Gastroesophageal sphincter (tissue), 3 donors: ENCODE measurements around the gene CDH4.

ENCODE experiments used
- CTCF ChIP-seq, 4 experiments: fragments of 200-600 bp in 2 of 4; fragments of 450-650 bp in 2 of 4; sonication (generic) in 1 of 4; IDR thresholded peaks; one replicate each; pipeline ENCODE4 v1.5.1; 2017 to 2019; ENCODE audit warnings: antibody characterized with exemption in 4 of 4, mild to moderate bottlenecking in 2 of 4, moderate library complexity in 2 of 4
- EP300 ChIP-seq: sonication (generic); formaldehyde crosslinking; IDR thresholded peaks from one replicate; pipeline ENCODE4 v1.6.1; 2017; ENCODE audit warnings: antibody characterized with exemption, mild to moderate bottlenecking
- POLR2A ChIP-seq, 2 donors: fragments of 450-650 bp; IDR thresholded peaks; one replicate each; pipeline ENCODE4 v1.6.1; 2017; ENCODE audit warnings: antibody characterized with exemption in 2 of 2, mild to moderate bottlenecking in 2 of 2, moderate library complexity in 1 of 2

- TF ChIP-seq CTCF (IDR thresholded peaks at IDR 0.05), result no peak
- TF ChIP-seq POLR2A (IDR thresholded peaks at IDR 0.05), result no peak
- TF ChIP-seq EP300, result no peak
Measured at GRCh38 chr20:61575151-61575937, 323.3 kb downstream of the CDH4 start.
